ENCODE measurements around the gene NUP188. TPM values are rescaled to one million over a fixed set of nuclear protein-coding genes. Genes with fewer than 3 reads are reported as not detected.

NUP188 gene
- total and polyA plus RNA-seq, 2 experiments from 2014 or later: 25.5 to 117 TPM

GRCh38 chr9:128945798-128946501 lies 1.5 kb upstream of the NUP188 start (continued):
- no peak for TF ChIP-seq CTCF (conservative IDR thresholded peaks at IDR 0.05; ENCODE audit: low read depth in 2 of 2)

GRCh38 chr9:128946571-128947276 lies 775 bp upstream of the NUP188 start:
- Histone ChIP-seq H3K79me2 (replicated peaks; ENCODE audit: insufficient read depth) (peaks cover 35% of the 10 kb centered on the region), H4K20me1 (replicated peaks; ENCODE audit: insufficient read depth) (no peaks in the 10 kb centered on the region; the same call in none of the 2 replicates), H3K27ac (ENCODE audit: low read depth) (peak overlapping the region; percentile 72; the same call in 1 of the 2 replicates), H3K27me3 (ENCODE audit: insufficient read depth) (no peaks in the 10 kb centered on the region), H2AFZ (peak overlapping the region; percentile 69; the same call in 1 of the 2 replicates), H3K9me2 (ENCODE audit: insufficient read depth) (no peaks in the 10 kb centered on the region), H3F3A (replicated peaks; ENCODE audit: low read depth) (0 out of 2 replicates have a peak, but pooled peaks cover 6% of the 10 kb centered on the region), H3K4me3 (peak overlapping the region; percentile 99), H3K36me3 (ENCODE audit: insufficient read depth) (0 out of 2 replicates have a peak, but pooled peaks cover 13% of the 10 kb centered on the region), H3K4me2 (peak overlapping the region; percentile 99), H3K4me1 (ENCODE audit: insufficient read depth) (no peaks in the 10 kb centered on the region; the same call in 1 of the 2 replicates)
- Mint-ChIP-seq H3K27me3 (ENCODE audit: insufficient read depth, low read depth, poor library complexity) (peaks cover 11% of the 10 kb centered on the region), H3K4me1 (peaks cover 18% of the 10 kb centered on the region), H3K27ac (peak overlapping the region; percentile 98), H3K9me3 (no peaks in the 10 kb centered on the region), H3K36me3 (ENCODE audit: low read depth) (peaks cover 38% of the 10 kb centered on the region), H3K4me3 (peak overlapping the region; percentile 93)
- ATAC-seq (peak; percentile 35), DNase-seq (ENCODE audit: low spot score) (peak; percentile 27)
- TF ChIP-seq ETS1 (IDR thresholded peaks at IDR 0.05) (no peak), NANOG (IDR thresholded peaks at IDR 0.05; ENCODE audit: borderline replicate concordance) (no peak), ZNF331 (CRISPR knock-in tag; IDR thresholded peaks at IDR 0.05; ENCODE audit: low read depth) (no peak), STAT1 (IDR thresholded peaks at IDR 0.05; ENCODE audit: unreplicated experiment) (no peak), ZNF462 (CRISPR knock-in tag; IDR thresholded peaks at IDR 0.05) (no peak), EZH2 (IDR thresholded peaks at IDR 0.05; ENCODE audit: low read depth, unreplicated experiment) (no peak), POLR2AphosphoS5 (IDR thresholded peaks at IDR 0.05; ENCODE audit: low read depth) (no peak), CTCF (conservative IDR thresholded peaks at IDR 0.05; ENCODE audit: low read depth in 2 of 2) (no peak), JUNB (IDR thresholded peaks at IDR 0.05; ENCODE audit: unreplicated experiment) (no peak), EZH2phosphoT487 (IDR thresholded peaks at IDR 0.05; ENCODE audit: unreplicated experiment) (no peak)

Measured in GM23338 (cell line).